ENCODE results near the gene HIPK2.
A peak's percentile ranks its signal among the peaks of the same experiment; 100 is the strongest.

DNA sequence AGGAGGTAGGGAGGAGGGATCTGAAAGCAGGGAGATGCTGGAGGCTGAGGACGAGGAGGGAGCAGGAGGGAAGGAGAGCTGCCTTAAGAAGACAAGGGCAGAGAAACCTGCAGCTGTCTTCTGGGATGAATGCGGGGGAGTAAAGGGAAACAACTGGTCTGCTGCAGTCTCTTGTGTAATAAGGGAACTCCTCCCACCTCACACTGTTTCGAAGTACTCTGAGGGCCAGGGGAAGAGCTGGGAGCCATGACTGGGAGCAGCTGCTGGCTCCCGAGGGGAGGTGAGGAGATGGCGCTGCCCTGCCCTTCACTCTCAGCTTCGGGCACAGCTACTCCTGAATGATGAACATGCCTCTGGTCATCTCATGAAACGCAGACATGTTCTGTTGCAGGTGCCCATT, 189.2 kb downstream of the HIPK2 start:
- TF ChIP-seq, protein P1, sequence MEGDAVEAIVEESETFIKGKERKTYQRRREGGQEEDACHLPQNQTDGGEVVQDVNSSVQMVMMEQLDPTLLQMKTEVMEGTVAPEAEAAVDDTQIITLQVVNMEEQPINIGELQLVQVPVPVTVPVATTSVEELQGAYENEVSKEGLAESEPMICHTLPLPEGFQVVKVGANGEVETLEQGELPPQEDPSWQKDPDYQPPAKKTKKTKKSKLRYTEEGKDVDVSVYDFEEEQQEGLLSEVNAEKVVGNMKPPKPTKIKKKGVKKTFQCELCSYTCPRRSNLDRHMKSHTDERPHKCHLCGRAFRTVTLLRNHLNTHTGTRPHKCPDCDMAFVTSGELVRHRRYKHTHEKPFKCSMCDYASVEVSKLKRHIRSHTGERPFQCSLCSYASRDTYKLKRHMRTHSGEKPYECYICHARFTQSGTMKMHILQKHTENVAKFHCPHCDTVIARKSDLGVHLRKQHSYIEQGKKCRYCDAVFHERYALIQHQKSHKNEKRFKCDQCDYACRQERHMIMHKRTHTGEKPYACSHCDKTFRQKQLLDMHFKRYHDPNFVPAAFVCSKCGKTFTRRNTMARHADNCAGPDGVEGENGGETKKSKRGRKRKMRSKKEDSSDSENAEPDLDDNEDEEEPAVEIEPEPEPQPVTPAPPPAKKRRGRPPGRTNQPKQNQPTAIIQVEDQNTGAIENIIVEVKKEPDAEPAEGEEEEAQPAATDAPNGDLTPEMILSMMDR (IDR thresholded peaks at IDR 0.05; ENCODE audit: low read depth, low read length): no peak
- no peak for TF ChIP-seq POLR2A (IDR thresholded peaks at IDR 0.05; ENCODE audit: extremely low read depth, insufficient read length)
- TF ChIP-seq, protein P2, sequence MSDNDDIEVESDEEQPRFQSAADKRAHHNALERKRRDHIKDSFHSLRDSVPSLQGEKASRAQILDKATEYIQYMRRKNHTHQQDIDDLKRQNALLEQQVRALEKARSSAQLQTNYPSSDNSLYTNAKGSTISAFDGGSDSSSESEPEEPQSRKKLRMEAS (IDR thresholded peaks at IDR 0.05; ENCODE audit: low read depth, low read length): peak; percentile 19; the same call in 1 of the 2 replicates
- TF ChIP-seq MYC (IDR thresholded peaks at IDR 0.05; ENCODE audit: low read depth, low read length): peak; percentile 37; the same call in 1 of the 2 replicates

All from NB4 (cell line).